Smooth muscle cell of trachea (primary cell): ENCODE results near the gene PCDH11X. TPM values are rescaled to one million over a fixed set of nuclear protein-coding genes. Genes with fewer than 3 reads are reported as not detected.

Experiments
- total RNA-seq: library from RNA; depleted of rRNA; stranded (reverse); fragments of >200 nt; gene quantifications from 2 replicates; pipeline ENCODE4 v1.2.1, GENCODE V29; 2014

PCDH11X gene, protein sequence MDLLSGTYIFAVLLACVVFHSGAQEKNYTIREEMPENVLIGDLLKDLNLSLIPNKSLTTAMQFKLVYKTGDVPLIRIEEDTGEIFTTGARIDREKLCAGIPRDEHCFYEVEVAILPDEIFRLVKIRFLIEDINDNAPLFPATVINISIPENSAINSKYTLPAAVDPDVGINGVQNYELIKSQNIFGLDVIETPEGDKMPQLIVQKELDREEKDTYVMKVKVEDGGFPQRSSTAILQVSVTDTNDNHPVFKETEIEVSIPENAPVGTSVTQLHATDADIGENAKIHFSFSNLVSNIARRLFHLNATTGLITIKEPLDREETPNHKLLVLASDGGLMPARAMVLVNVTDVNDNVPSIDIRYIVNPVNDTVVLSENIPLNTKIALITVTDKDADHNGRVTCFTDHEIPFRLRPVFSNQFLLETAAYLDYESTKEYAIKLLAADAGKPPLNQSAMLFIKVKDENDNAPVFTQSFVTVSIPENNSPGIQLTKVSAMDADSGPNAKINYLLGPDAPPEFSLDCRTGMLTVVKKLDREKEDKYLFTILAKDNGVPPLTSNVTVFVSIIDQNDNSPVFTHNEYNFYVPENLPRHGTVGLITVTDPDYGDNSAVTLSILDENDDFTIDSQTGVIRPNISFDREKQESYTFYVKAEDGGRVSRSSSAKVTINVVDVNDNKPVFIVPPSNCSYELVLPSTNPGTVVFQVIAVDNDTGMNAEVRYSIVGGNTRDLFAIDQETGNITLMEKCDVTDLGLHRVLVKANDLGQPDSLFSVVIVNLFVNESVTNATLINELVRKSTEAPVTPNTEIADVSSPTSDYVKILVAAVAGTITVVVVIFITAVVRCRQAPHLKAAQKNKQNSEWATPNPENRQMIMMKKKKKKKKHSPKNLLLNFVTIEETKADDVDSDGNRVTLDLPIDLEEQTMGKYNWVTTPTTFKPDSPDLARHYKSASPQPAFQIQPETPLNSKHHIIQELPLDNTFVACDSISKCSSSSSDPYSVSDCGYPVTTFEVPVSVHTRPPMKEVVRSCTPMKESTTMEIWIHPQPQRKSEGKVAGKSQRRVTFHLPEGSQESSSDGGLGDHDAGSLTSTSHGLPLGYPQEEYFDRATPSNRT (N-terminal part only)
- not detected in 2 replicates for total RNA-seq

GRCh38 chrX:91779135-91779534 lies at the start of gene PCDH11X:
PCDH11X (plus strand) TSS chrX:91779375; CDS start chrX:91835505, 56,130 bp downstream.

